HG03025 (cell line): Measurements from ENCODE around the gene RTP2.

Source experiments
- ATAC-seq: cut with Tn5 transposase; IDR thresholded peaks from one replicate; pipeline ENCODE4 v1.9.1; 2021; ENCODE audit warnings: mild to moderate bottlenecking, moderate library complexity; ENCODE audit not compliant: unreplicated experiment, low FRiP score

Gene RTP2

DNA sequence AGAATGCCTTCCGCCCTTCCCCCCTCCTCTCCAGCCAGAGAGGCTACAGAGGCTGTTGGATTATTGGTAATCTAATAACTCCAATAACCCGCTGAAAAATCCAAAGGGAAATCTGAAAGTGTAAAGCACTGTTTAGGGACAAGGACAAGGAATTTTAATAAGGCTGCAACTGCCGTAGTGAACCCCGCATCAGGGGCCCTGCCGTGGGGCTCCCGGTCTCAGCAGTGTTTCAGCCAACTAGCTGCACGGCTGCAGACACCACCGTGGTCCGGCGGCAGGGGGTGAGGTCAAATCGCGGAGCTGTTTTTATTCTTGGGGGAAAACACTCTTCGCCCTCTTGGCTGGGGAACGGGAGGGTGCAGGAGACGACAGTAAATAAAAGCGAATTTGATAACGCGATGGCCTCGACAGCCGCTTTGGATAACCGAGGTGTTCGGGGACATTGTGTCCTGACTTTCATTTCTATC is 36.8 kb upstream of the RTP2 start:
- no peak for ATAC-seq

DNA sequence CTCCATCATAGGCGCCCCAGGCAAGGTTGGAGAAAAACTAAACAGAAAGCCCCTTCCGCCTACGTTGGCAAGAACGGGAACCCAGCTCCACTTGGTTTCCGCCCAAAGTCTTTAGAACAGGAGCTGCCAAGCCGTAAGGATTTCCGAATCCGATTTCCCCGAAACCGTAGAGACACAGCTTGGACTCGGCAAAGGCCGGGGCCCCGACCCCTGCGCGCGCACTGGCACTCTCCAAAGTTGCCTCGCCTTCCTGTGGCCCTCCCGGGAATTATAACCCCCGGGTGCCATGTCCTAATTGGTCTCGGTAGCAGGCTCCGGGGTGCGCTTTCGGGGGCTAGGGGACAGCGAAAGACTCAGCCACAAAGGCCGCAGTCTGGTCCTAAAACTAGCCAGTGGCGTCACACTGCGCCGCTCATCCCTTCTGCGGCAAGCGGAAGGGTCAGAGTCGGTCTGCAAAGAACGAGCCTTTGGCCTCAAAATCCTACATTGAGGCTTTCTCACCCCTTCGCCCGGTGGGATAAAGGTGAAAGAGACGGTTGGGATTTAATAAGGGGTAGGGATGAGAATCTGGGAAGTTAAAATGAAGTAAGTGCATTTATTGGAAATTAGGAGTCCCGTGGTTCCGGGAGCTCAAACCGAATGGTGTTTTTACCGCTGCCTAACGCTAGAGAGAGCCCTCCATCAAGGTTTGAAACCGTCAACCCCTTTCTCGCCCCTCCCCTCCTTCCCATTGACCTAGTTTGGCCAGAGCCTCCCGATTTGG is 36.2 kb upstream of the RTP2 start:
- ATAC-seq, result peak; percentile 58

DNA sequence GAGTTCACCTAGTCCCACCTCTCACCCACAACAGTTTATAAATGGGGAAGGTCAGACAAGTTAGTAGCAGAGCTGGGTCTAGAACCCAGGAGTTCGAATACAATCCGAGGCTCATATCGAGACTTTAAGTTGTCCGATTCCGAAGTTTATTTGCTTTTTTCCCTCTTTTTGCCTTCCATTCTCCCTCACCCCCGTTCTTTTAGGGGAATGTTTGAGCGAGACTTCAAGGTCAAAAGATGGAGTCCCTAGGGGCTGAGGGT is 35.6 kb upstream of the RTP2 start:
- no peak for ATAC-seq

DNA sequence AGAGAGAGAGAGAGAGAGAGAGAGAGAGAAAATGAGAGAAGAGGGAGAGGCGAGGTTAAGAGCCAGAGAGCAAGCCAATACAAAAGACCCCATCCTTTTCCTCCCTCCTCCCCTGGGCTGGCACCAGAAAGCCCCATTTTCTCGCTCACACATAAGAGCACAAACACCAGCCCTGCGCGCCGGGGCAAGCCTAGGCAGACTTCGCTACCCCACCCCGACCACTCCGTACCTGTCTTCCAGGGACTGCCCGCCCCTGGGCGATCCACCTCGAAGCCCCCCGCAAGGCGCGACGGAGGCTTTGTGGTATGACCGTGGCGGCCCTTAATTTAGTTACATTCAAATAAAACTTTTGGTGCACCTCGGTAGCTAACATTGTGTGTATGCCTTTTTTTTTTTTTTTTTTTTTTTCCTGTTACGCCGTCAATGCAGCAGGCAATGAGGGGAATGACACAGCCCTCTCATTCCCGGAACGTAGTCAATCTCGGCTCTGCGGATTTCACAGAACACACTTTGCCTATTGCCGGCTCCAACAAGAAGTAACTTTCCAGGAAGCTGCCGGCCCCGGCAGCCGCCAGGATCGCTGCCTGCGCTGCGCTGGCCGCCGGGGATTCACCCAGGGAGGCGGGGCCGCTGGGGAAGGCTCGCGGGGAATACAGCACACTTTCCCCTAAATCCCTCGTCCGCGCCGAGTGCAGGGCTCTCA is 35.2 kb upstream of the RTP2 start:
- ATAC-seq, result no peak

DNA sequence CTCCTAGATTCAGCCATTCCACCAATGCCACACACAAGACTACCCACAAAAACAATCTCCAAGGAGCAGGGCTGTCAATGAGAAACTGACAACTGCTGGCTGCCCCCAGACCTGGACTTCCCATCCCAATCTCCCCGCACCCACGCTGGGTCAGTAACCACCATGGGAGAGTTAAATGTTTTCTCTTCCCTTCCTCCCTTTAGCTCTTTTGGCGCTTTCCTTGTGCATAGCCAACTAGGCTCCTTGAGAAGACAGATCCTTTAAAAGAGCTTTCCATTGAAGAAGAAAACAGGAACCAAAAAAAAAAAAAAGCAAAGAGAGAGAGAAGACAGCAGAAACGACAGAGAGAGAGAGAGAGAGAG is 34.6 kb upstream of the RTP2 start:
- no peak for ATAC-seq

DNA sequence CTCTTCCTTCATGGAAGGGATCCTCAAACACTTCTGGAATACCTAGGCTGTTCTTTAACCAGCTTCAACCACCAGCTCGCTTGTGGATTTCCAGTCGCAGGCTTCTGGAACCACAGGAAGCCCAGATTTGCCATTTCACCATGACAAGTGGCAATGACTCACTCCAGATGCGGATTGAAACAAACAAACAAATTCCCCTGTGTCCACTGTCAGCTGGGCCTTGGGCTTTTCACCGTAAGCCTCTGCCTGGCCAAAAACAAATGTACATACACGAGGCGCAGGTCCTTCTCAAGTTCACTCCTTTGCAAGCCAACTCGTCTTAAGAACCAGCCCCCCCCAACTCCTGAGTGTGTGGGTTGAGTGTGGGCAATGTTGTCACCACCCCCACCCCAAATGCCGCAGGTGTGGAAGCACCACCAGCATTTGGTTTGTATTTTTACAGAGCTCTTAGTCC is 34.1 kb upstream of the RTP2 start:
- no peak for ATAC-seq

GRCh38 chr3:187735837-187736236 is 33.5 kb upstream of the RTP2 start:
- ATAC-seq, result no peak

GRCh38 chr3:187735383-187735782 is 33.0 kb upstream of the RTP2 start:
- ATAC-seq, result no peak

- no peak for ATAC-seq
Measured at GRCh38 chr3:187734841-187735240, 32.5 kb upstream of the RTP2 start.

GRCh38 chr3:187733371-187733770 is 31.0 kb upstream of the RTP2 start:
- no peak for ATAC-seq

DNA sequence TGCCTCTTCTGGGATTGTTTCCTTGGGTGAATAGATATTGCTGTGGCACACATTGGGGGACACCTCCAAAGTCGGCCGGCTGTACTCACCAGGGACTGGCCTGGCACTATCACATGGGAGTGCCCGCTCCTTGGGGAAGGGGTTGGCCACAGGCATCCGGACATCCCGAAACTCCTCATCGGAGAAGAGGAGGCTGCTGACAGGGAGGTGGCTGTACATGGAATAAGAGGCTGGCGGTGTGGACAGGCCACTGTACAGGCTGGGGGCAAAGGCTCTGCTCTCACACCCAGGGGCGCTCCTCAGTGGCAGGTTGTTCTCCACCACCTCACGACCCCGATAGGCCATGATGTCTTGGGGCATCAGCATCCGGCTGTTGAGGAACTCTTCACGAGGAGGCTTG is 27.2 kb upstream of the RTP2 start:
- no peak for ATAC-seq

DNA sequence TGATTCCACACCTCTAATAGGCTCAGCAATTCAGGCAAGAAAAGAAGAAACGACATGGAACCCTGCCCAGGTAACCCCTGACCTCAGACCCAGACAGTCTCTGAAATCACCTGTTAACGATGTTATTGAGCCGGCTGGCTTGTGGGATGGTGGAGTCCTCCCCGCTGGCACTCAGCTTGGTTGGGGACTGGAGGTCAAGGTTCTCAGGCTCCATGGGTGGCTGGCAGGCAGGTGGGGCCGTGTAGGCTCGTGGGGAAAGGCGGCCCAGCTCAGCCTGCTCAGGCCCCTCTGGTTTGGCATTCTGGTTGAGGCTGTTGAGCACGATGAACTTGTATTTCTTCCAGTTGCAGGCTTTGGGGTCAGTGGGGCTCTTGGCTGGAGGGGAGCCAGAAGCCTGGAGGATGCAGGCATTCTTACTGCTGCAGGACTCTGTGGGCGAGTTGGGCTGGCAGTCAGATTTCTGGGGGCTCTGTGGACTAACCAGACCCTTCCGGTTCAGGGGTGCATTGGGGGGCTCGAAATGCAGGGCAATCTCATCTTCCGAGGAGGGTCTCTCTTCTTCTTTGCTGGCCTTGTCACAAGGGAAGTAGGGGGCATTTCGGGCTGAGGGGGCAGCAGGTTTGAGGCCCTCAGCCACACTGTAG is 26.7 kb upstream of the RTP2 start:
- no peak for ATAC-seq

GRCh38 chr3:187728248-187728647 is 25.9 kb upstream of the RTP2 start:
- ATAC-seq, result no peak

DNA sequence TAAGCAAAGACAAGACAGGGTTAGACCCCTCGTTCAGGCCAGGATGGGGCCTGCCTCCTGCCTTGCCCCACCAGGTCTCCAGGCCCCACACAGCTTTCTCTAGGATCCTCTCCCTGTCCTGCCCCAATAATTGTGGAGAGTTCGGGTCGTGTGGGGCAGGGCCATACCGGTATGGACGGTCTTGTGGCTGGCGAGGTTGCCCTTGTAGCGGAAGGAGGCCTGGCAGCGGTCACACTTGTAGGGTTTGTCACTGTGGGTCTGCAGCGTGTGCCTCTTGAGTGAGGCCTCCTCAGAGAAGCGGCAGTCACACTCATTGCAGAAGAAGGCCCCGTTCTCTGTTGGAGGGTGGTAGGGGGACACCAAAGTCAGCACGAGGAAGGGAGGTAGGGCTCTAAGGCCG is 24.2 kb upstream of the RTP2 start:
- ATAC-seq, result no peak

DNA sequence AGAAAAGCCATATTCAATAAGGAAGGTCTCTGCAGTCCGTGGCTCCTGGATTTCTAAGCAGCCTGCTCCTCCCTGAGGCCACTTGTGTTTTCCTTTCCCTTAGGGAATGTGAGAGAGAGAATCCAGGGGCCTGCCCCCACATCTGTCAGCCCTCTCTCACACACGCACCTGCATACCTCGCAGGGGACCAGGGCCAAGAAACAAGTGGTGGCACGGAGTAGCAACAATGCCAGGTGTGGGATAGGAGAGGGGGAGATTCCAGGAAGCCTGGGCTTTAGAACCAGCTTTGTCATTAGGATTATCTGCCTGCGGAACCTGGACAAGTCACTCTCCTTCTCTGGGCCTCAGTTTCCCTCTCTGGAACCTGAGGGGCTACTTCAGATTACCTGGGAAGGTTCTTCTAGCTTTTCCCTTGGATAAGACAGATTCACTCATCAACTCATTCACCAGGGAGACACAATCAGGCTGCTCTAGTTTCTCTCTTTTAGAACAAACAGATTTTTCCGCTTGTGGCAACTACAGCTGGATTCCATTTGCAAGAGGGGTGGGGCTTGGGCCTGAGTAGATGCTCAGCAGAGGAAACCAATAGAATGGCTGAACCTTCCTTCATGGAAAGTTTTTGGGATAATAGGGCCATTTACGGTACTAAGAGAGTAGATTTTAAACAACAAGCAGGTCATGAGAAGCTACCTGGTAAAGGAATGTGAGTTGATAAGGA is 23.5 kb upstream of the RTP2 start:
- ATAC-seq, result no peak

- ATAC-seq, result no peak
Measured at GRCh38 chr3:187725224-187725623, 22.9 kb upstream of the RTP2 start.

GRCh38 chr3:187722206-187722612 is 19.9 kb upstream of the RTP2 start:
- ATAC-seq, result no peak

GRCh38 chr3:187721055-187721454 is 18.7 kb upstream of the RTP2 start:
- no peak for ATAC-seq

- ATAC-seq, result no peak
Measured at GRCh38 chr3:187720337-187720670, 17.9 kb upstream of the RTP2 start.

DNA sequence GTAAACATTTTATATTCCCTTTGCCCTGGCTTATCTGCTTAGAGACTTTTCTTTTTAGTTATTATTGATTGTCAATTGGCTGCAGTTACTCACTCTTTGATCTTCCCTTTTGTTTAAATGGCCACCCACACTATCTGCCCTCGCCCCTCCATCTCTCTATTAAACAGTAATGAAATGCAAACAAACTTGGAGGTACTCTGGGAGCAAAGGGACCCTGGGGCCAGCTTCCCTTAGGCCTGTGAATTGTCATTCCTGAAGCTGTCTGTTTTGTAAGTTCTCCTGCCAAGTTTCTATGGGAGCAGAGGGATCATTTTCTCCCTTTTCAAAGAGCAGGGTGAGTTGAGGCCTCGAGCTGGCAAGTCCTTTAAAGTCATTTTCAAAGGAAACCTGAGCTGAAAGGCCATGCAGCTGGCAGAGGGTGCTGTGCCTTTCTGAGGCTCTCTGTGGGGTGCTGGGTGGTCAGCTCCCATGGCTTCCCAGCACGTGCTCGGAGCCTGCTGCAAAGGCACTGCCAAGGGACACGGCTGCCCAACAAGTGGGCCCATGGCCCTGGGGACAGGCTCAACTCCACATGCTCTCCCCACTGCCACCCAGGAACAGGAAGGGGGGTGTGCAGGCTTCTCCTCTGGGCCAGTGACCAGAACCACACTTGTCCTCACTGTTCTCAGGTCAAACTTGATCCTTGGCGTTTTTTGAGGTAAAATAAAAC is 17.4 kb upstream of the RTP2 start:
- ATAC-seq, result no peak

- no peak for ATAC-seq
Measured at GRCh38 chr3:187718802-187719201, 16.4 kb upstream of the RTP2 start.
